VCaP (cell line): ENCODE data around the gene THADA.

Experiments used
- H3K27ac ChIP-seq: fragments of 450-650 bp; 2 replicates; pipeline ENCODE4 v1.5.1; 2017
- CTCF ChIP-seq: fragments of 450-650 bp; conservative IDR thresholded peaks from 2 replicates; pipeline ENCODE4 v1.5.1; 2017; ENCODE audit warnings: mild to moderate bottlenecking, moderate library complexity

THADA gene

DNA sequence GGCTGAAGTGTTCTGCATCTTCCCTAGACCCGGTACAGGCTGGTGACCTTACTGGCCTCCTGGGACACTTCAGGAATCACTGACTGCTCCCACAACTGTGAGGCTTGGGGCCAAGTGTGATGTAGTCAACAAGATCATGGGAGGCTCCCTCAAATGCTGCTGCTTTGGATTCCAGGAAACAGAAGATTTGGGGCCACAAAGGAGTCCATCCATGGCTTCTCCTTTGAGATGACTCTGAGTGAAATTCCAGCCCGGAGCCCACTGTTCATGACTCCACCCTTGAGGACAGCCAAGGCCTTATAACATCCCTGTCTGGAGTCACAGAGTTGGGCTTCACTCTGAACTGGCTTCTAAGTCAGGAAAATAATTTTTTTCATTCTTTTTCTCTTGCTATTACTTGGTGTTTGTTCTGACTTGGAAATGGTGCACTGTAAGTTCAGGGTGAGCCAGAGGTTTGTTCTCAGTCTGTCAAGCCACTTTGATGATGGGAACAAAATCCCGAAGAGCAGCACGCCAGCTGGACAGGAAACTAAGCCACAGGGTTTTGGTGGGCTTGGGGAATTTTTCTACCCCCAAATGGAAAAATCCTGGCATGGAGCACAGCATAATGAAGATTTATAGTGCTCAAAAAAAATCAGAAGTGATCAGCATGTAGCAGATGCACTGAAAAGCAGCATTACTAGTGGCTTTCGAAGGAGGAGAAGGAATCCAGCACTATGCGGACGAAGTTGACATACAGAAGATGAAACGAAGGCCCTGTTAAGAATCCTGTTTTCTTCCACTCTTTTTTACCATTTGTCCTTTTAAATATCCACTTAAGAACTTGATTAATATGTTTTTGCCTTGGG lies 271.4 kb downstream of the THADA start:
- TF ChIP-seq CTCF: no peak
- no peak overlapping the region for H3K27ac ChIP-seq

GRCh38 chr2:43323857-43324256 lies 272.0 kb downstream of the THADA start:
- no peak for TF ChIP-seq CTCF
- H3K27ac ChIP-seq: no peak overlapping the region

GRCh38 chr2:43321446-43321845 lies 274.4 kb downstream of the THADA start:
- no peak for TF ChIP-seq CTCF
- H3K27ac ChIP-seq: no peak overlapping the region

GRCh38 chr2:43319541-43319940 lies 276.3 kb downstream of the THADA start:
- H3K27ac ChIP-seq: no peak overlapping the region; the same call in 1 of the 2 replicates
- TF ChIP-seq CTCF: no peak

- no peak for TF ChIP-seq CTCF
- no peak overlapping the region; the same call in 1 of the 2 replicates for H3K27ac ChIP-seq
Measured at GRCh38 chr2:43318791-43319190, 277.0 kb downstream of the THADA start.

GRCh38 chr2:43317680-43318079 lies 278.2 kb downstream of the THADA start:
- TF ChIP-seq CTCF: no peak
- no peak overlapping the region for H3K27ac ChIP-seq

DNA sequence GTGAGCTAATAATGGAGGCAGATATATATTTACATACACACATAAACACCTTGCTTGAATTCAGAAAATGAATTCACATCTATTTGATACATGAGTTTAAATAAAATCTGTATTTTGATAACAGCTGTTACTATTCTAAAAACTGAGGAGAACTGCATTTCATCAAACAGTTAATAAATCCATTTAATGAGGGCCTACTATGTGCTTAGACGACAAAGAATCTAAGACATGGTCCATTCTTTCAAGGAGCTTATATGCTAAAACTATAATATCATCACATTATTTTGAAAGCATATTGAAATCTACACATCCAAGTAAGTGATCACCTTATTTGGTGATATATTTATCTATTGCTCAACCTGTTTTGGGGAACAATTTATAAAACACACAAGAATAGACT lies 278.6 kb downstream of the THADA start:
- no peak overlapping the region for H3K27ac ChIP-seq
- TF ChIP-seq CTCF: no peak
